ENCODE measurements around the gene ITIH3.

ITIH3 gene

DNA sequence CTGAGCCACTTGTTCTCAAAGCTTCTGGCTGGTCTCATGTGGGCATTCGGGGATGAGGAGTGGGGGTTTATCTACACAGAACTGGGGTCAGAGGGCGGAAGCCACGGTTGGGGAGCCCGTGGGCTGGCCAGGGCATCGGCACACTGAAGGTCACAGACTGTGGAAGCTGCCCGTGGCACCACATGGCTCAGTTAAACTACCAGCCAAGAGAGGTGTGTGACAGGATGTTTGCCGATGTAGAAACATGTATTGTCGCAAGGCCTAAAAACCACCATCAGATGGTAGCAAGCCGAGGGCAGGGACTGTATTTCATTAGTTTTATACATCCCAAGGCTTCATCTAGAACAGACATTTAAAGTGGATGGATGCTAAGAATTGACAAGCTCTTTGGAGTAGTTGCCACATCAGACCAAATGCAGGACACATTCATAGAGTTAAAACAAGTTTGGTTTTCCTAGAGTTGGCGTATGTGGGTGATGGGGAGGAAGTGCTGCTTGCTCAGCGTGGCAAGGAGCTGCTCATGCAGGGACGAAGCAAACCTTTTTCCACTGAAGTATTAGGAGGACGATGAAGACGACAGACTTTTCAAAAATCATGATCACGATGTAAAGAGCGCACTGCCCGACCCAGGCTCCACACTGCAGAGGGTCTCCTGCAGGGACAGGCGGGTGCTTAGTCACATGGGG lies 49.8 kb downstream of the ITIH3 start:
- no peak for DNase-seq (ENCODE audit: low spot score)

DNA sequence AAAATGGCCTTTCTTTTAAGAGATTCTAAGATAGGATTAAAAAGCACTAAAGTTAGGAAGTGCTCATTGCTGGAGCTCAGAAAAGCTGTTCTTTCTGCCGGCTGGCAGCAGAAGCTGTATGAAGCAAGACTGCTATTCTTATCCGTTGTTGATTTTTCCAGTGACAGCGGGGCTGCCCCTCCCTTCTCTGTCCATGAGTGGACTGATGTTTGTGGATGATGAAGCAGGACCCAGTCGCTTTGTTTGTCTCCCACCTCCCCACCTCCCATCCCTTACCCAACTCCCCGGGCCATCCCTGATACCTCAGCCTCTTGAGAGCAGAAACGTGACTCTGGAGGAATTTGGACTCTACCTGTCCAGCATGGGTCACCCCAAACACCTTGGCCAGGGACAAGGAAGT lies 50.6 kb downstream of the ITIH3 start:
- no peak for DNase-seq (ENCODE audit: low spot score)

DNA sequence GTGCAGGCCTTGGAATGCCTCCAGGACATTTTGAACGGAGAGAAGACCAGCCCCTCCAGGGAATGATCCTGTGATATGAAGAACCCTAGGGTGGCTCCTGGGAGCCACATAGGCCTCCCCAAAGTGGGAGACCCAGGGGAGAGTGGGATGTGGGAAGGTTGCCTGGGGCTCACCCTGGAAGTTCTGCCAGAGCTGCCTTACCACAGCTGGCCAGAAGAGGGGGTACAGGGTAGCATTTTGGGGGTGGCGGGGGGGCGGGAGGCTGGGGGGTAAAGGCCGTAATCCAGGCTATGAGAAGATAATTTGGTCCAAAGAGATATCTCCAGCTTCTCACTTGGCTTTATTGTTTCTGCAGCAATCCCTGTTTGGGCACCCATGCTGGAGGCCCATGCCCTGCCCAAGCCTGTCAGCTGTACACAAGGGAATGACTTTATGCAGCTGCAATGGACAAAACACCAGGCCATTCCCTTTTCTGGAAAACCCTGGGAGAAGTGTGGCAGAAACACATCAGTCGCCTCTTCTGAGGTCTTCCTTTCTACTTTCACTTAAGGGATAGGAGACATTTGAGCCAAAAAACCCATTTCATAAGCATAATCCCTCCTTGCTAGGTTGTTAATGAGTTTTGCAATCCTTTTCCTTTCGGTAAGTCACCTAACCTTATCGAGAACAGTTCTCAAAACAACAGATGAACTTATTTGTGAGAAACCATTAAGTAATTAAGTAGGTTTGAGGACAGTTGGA lies 51.3 kb downstream of the ITIH3 start:
- no peak for DNase-seq (ENCODE audit: low spot score)

DNA sequence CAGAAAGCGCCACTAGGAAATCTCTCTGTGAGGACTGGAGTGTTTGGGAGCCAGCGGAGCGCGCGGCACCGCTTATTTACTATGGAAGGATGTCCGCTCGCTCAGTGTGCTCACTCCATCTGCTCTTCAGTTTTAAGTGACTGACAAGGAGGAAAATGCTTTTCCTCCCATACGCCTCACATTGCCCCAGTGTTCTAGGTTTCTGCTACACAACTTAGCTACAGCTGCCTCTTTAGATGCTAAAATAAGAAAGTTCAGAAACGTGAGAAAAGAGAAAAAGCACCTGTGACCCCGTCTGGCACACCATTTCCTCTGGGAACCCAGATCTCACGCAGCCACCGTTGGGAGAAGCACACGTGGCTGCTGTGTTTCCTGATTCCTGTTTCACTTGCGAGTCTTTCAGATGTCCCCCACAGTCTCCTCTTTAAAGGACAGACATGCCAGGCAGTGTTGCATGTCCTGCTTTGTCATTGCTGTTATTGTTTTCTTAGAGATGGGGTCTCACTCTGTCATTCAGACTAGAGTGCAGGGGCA lies 51.9 kb downstream of the ITIH3 start:
- DNase-seq (ENCODE audit: low spot score), result no peak

DNA sequence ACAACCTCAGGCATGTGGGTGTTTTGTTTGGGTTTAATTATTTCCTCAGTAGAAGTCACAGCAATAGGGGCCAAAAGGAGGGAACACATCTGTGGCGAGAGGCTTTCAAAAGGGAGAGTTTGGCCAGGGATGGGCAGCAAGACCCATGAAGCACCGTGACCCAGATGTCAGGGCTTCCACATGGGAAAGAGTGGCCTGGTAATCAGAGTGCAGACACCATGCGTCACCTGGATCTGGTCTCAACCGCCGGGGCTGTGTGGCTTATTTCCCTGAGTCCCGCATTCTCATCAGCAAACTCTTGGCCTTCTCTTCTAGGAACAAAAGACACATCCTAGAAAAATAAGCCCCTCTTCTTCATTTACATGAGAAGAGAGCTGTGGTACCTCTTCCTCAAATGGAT lies 52.6 kb downstream of the ITIH3 start:
- no peak for DNase-seq (ENCODE audit: low spot score)

DNA sequence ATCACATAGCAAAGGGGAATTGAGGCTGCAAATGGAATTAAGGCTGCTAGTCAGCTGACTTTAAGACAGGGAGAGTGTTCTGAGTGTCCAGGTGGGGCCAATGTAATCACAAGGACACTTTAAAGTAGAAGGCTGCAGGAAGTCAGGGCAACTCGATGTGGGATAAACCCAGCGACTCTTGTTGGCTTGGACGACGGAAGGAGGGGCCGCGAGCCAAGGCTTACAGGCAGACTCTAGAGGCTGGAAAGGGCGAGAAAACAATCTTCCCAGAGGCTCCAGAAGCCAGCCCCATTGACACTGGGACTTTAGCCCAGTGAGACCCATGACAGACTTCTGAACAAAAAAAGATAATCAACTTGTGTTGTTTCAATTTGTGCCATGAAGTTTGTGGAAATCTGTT lies 53.1 kb downstream of the ITIH3 start:
- DNase-seq (ENCODE audit: low spot score), result no peak

DNA sequence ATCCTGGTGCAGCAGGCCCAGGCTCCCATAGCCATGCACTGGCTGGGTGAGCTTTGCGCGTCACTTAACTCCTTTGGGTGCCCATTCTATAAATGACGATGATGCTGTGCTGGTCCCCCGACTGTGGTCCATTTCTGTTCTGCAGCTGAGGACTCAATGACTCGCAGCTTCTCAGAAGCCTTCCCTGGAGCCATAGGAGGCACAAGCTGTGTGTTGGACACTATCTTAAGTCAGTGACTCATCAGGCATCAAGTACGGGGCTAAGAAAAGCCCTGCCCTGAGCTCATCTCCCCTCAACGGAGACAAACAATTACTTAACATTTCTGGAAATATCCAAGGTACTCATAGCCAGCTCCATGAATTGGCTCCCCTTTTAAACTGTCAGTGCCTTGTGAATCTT lies 54.0 kb downstream of the ITIH3 start:
- DNase-seq (ENCODE audit: low spot score), result no peak

DNA sequence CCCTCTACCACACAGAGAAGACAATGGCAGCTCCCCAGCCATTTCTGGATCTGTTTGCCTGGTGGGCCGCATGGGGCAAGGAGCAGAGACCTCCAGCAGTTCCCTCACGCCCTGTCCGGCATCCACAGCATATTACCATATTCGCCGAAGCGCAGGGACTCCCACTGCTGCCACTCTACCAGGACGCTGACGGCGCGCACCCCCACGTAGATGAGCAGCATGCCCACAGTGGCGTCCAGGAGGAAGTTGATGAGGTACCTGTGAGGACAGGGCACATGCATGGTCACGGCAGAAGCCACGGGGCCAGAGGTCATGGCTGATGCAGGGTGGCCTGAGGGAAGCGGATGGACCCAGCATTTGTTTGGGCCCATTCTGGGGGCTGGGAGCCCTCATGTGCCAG lies 55.1 kb downstream of the ITIH3 start:
- no peak for DNase-seq (ENCODE audit: low spot score)

DNA sequence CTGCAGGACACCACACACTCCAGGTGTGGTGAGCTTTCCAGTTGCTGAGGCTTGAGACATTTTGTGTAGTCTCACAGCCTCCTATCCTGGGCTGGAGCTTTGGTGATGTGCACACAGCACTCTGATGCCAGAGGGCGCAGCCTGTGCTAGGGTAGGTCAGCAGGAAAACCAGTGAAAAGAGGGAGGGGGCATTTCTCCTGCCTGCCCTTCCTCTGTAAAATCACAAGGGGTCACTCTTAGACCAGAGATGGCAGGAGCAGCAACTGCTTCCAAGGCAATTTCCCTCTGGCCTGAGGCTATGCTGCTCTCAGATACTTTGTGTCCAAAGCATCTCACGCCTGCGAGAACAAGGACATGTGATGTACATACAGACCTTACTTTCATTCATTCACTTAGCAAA lies 56.8 kb downstream of the ITIH3 start:
- peak; percentile 75 for DNase-seq (ENCODE audit: low spot score)

DNA sequence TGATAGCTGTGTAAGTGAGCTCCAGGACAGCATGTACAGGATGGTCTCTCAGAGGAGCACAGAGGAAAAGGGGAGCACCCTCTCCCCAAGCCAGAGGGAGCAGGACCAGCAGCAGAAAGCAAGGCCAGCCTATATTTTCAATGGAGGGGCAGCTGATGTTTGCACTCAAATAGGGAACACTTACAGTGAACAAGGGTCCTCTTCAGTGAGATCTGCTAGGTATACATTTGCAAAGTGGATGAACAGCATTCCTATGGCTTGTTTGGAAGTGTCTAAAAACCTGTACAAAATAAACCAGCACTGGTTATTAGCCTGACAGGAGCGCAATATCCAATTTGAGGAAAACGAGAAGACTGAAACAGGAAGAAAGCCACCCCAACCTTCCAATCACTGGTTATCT lies 57.8 kb downstream of the ITIH3 start:
- no peak for DNase-seq (ENCODE audit: low spot score)

DNA sequence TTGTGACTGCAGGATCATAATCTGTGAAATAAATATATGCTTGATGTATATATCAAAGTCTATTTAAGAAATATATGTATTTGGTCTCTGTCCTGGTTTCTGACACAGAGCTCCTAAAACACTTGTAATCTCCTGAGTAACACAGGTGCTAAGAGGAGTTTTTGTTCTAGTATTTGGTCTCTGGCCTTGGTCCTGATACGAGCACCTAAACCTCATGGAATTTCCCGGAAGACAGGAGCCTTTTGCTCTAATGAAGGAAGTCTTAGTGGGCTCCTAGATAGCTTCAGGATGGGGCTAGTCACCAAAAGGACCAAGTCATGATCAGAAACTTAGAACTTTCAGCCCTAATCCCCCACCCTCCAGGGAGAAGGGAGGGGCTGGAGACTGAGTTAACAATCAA lies 59.4 kb downstream of the ITIH3 start:
- DNase-seq (ENCODE audit: low spot score), result no peak

DNA sequence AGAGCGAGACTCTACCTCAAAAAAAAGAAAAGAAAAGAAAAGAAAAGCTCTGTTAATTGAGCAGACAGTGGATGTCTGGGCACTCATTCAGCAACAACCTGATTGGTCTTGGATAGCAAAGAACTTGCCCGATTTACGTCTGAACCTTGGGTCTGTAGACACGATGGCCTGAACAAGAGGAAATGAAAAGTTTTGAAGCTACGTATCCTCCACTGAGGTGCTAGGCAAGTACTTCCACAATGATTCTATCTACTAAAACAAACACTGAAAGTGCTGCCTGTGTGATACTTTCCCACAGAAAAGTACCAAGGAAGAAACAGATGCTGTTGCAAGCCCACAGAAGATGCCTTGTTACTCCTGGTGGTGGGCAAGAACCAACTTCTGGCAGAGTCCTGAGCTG lies 62.1 kb downstream of the ITIH3 start:
- DNase-seq (ENCODE audit: low spot score), result no peak

DNA sequence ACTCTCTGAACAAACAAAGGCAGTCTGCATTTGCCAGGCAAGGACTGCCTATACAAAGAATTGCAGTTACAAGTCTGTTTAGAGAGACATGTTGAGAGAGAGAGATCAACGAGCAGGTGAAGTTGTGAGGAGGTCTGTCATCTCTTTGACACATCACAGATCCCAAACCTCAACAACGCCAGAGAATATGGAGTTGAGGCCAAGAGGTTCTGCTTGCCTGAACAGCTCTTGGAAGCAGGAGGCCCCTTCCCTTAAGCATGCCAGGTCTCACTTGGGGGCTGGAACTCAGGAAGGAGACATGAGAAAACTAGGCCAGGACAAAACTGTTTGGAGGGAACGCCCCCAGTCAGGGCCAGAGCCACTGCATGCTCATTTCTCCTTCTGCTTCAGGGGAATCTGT lies 62.5 kb downstream of the ITIH3 start:
- no peak for DNase-seq (ENCODE audit: low spot score)

DNA sequence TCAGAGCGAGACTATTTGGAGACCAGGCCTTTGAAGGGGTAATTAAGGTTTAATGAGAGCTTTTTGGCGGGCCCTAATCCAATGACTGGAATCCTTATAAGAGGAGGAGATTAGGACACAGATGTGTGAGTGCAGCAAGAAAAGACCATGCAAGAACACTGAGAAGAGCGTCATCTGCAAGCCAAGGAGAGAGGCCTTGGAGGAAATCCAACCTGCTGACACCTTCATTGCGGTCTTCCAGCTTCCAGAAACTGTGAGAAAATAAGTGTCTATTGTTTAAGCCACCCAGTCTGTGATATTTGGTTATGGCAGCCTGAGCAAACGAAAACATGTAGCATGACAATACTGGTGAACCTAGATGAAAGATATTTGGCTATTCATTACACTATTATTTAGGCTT lies 63.3 kb downstream of the ITIH3 start:
- no peak for DNase-seq (ENCODE audit: low spot score)

Data from COLO829 (cell line).